ENCODE data around the gene TGM5. TPM values are rescaled to one million over a fixed set of nuclear protein-coding genes. Genes with fewer than 3 reads are reported as not detected.
"Not testable (repeated sequence)": the region's sequence is repeated elsewhere in the genome, so short reads cannot be mapped to it uniquely, and the experiment has no call there.

TGM5 gene
- polyA plus RNA-seq, 1 experiment: not detected

DNA sequence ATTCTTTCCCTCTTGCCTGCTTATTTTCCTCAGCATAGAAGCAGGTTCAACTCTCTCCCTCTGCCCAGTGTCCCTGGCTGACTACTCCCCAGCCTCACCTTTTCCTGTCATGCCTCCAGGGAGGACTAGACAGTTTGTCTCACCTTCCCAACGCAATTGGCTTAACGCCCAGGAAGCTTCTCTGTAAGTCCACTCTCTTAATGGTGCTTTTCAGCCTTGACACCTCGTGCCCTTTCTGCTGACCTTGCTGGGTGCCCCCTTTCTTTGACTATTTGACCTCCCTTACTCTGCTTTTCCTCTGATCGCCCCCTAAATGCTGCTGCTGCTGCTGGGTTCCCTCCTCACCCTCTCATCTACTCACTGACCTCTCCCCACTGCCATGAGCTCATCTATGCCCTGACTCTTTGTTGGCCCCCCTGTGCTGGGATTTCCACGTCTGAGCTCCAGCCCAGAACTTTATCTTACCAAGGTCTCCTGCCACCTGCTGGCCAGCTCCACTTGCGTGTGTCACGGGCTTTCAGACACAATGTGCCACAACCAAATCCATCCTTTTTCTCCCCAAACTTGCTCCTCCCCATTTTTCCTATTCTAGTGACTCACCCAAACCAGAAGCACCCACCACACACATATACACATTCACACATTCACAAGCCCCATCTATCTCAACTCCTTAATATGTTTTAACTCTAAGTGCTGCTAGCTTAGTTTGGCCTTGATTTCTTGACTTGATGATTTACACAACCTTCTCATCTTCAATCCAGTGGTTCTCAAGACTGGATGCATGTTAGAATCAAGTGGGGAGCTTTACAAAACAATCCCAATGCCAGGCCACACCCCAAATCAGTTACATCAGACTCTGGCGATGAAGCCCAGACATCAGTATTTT lies 62.5 kb downstream of the TGM5 start:
- TF ChIP-seq, protein P1, sequence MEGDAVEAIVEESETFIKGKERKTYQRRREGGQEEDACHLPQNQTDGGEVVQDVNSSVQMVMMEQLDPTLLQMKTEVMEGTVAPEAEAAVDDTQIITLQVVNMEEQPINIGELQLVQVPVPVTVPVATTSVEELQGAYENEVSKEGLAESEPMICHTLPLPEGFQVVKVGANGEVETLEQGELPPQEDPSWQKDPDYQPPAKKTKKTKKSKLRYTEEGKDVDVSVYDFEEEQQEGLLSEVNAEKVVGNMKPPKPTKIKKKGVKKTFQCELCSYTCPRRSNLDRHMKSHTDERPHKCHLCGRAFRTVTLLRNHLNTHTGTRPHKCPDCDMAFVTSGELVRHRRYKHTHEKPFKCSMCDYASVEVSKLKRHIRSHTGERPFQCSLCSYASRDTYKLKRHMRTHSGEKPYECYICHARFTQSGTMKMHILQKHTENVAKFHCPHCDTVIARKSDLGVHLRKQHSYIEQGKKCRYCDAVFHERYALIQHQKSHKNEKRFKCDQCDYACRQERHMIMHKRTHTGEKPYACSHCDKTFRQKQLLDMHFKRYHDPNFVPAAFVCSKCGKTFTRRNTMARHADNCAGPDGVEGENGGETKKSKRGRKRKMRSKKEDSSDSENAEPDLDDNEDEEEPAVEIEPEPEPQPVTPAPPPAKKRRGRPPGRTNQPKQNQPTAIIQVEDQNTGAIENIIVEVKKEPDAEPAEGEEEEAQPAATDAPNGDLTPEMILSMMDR (IDR thresholded peaks at IDR 0.05; ENCODE audit: insufficient read depth, low read depth, low read length): peak; percentile 77
- Histone ChIP-seq H3K4me3 (ENCODE audit: low read depth, low read length) (no peak overlapping the region), H3K27me3 (ENCODE audit: control insufficient read depth, insufficient read depth, low read length) (peaks cover 27% of the 10 kb centered on the region), H3K36me3 (ENCODE audit: control insufficient read depth, insufficient read depth, low read length) (no peaks in the 10 kb centered on the region)
- POLR2A ChIA-PET: no interaction called here
- DNase-seq (ENCODE audit: low read depth): no peak
- CTCF ChIA-PET: interaction anchor here (0.6 to 4.3 kb wide), 17 partner anchors 10 to 503 kb away, joined by 3 to 61 read pairs (median 5); partner anchors contain the start of genes CCNDBP1 and TGM5

DNA sequence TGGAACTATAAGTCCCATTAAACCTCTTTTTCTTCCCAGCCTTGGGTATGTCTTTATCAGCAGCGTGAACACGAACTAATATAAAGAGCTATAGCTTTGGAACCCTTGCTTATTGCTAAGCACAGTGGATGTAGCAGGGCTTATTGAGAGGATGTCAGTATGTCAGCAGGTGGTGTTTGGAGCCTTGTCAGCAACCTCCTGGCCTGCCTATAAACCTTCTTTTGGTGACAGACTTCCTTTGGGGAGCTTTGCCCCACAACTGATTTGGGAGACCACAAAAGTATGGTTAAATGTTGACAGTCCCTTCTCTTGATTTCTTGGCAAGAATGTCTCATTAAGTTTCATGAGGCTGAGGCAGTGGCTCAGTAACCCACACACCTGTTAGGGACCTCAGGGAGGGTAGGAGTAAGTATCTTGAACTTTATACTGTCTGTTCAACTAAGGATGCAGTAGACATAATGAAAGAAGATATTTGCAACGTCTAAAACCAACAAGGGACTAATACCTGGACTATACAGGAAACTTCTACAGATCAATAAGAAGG lies 66.7 kb downstream of the TGM5 start:
- ChIA-PET POLR2A (no interaction called here), CTCF (interaction anchor here (0.9 to 1.2 kb wide), 2 partner anchors 27 to 85 kb away, joined by 3 read pairs; no protein-coding TSS in a partner anchor)
- H3K36me3 ChIP-seq (ENCODE audit: control insufficient read depth, insufficient read depth, low read length): peaks cover 1% of the 10 kb centered on the region
- H3K27me3 ChIP-seq (ENCODE audit: control insufficient read depth, insufficient read depth, low read length): no peaks in the 10 kb centered on the region
- no peak for DNase-seq (ENCODE audit: low read depth)
- TF ChIP-seq, protein P1 (IDR thresholded peaks at IDR 0.05; ENCODE audit: insufficient read depth, low read depth, low read length): no peak
- no peak overlapping the region for H3K4me3 ChIP-seq (ENCODE audit: low read depth, low read length)

DNA sequence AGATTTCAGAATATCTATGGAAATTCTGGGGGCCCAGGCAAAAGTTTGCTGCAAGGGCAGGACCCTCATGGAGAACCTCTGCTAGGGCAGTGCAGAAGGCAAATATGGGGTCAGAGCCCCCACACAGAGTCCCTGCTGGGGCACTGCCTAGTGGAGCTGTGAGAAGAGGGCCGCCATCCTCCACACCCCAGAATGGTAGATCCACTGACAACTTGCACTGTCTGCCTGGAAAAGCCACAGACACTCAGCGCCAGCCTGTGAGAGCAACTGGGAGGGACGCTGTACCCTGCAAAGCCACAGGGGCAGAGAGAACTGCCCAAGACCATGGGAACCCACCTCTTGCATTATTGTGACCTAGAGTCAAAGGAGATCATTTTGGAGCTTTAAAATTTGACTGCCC lies 67.7 kb downstream of the TGM5 start:
- peaks cover 1% of the 10 kb centered on the region for H3K36me3 ChIP-seq (ENCODE audit: control insufficient read depth, insufficient read depth, low read length)
- DNase-seq (ENCODE audit: low read depth): no peak
- no peaks in the 10 kb centered on the region for H3K27me3 ChIP-seq (ENCODE audit: control insufficient read depth, insufficient read depth, low read length)
- TF ChIP-seq, protein P1 (IDR thresholded peaks at IDR 0.05; ENCODE audit: insufficient read depth, low read depth, low read length): no peak
- H3K4me3 ChIP-seq (ENCODE audit: low read depth, low read length): no peak overlapping the region
- ChIA-PET POLR2A (no interaction called here), CTCF (interaction anchor here (0.9 kb wide), 1 partner anchor 28 kb away, joined by 3 read pairs; no protein-coding TSS in a partner anchor)

DNA sequence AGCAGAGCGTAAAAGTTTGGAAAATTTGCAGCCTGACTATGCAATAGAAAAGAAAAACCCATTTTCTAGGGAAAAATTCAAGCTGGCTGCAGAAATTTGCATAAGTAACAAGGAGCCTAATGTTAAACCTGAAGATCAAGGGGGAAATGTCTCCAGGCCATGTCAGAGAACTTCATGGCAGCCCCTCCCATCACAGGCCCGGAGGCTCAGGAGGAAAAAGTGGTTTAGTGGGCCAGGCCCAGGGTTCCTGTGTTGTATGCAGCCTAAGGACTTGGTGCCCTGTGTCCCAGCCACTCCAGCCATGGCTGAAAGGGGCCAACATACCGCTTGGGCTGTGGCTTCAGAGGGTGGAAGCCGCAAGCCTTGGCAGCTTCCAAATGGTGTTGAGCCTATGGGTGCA lies 68.2 kb downstream of the TGM5 start:
- CTCF ChIA-PET; H3K36me3 ChIP-seq (ENCODE audit: control insufficient read depth, insufficient read depth, low read length); POLR2A ChIA-PET; H3K27me3 ChIP-seq (ENCODE audit: control insufficient read depth, insufficient read depth, low read length); DNase-seq (ENCODE audit: low read depth); H3K4me3 ChIP-seq (ENCODE audit: low read depth, low read length): not testable (repeated sequence)

DNA sequence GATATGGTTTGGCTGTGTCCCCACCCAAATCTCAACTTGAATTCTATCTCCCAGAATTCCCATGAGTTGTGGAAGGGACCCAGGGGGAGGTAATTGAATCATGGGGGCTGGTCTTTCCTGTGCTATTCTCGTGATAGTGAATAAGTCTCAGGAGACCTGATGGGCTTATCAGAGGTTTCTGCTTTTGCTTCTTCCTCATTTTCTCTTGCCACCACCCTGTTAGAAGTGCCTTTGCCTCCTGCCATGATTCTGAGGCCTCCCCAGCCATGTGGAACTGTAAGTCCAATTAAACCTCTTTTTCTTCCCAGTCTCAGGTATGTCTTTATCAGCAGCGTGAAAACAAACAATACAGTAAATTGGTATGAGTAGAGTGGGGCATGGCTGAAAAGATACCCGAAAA lies 69.0 kb downstream of the TGM5 start:
- H3K36me3 ChIP-seq (ENCODE audit: control insufficient read depth, insufficient read depth, low read length); H3K27me3 ChIP-seq (ENCODE audit: control insufficient read depth, insufficient read depth, low read length); DNase-seq (ENCODE audit: low read depth); POLR2A ChIA-PET; H3K4me3 ChIP-seq (ENCODE audit: low read depth, low read length); CTCF ChIA-PET: not testable (repeated sequence)

DNA sequence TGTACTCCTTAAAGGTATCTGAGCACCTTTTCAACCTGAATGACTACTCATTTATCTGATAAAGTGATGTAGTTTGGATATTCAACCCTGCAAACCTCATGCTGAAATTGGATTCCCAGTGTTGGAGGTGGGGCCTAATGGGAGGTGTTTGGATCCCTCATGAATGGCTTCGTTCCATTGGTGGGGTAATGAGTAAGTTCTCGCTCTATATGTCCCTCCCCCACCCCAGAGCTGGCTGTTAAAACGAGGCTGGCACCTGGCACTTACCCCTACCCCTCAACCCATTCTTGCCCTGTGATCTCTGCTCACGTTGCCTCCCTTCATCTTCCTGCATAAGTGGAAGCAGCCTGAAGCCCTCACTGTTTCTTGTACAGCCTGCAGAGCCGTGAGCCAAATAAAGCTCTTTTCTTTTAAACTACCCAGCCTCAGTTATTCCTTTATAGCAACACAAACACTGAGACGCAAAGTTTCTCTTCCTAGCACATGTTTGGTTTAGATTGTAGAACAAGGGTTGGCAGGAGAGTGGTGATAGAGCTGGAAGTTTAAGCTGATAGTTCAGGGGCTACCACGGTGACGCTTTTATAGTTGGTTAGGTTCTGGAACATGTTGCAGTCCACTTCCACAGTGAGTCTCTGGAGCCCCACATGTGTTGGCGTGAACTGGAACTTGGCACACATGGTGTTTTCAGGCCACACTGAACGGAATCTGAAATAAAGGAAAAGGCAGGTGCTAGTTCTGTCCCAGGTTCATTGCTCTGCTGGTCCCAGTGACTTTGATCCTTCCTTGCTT lies 69.8 kb downstream of the TGM5 start:
- POLR2A ChIA-PET: no interaction called here
- Histone ChIP-seq H3K27me3 (ENCODE audit: control insufficient read depth, insufficient read depth, low read length) (no peaks in the 10 kb centered on the region), H3K36me3 (ENCODE audit: control insufficient read depth, insufficient read depth, low read length) (peaks cover 1% of the 10 kb centered on the region), H3K4me3 (ENCODE audit: low read depth, low read length) (no peak overlapping the region)
- no peak for DNase-seq (ENCODE audit: low read depth)
- TF ChIP-seq, protein P1 (IDR thresholded peaks at IDR 0.05; ENCODE audit: insufficient read depth, low read depth, low read length): no peak
- CTCF ChIA-PET: interaction anchor here (1.2 to 3.7 kb wide), 2 partner anchors 10 to 89 kb away, joined by 5 to 17 read pairs; no protein-coding TSS in a partner anchor
